Lower leg skin (tissue), 4 donors: ENCODE results near the gene PRTN3. TPM values are rescaled to one million over a fixed set of nuclear protein-coding genes. Genes with fewer than 3 reads are reported as not detected.
"Not testable (repeated sequence)": the region's sequence is repeated elsewhere in the genome, so short reads cannot be mapped to it uniquely, and the experiment has no call there.

Experiments used
- DNase-seq, 2 donors: peaks; one replicate each; pipeline ENCODE4 v3.0.0-alpha.2; 2019; ENCODE audit warnings: low spot score in 2 of 2
- H3K4me3 ChIP-seq: fragments of 200-600 bp; sonication (generic); 2 replicates; pipeline ENCODE4 v1.5.1; 2017; ENCODE audit warnings: mild to moderate bottlenecking, low read depth; ENCODE audit not compliant: poor library complexity, severe bottlenecking
- POLR2A ChIP-seq, 2 donors: fragments of 450-650 bp; IDR thresholded peaks; one replicate each; pipeline ENCODE4 v1.6.1; 2016 to 2017; ENCODE audit warnings: antibody characterized with exemption in 2 of 2, mild to moderate bottlenecking in 1 of 2, moderate library complexity in 1 of 2
- WGBS, 2 donors: methylation state at CpG; one replicate each; pipeline ENCODE4 v1.1.5; 2018; 5-methylcytosine and 5-hydroxymethylcytosine counted together
- intact Hi-C: fragments of 100-400 bp; cut with DNase I; formaldehyde crosslinking; loops from one replicate; pipeline ENCODE4 v1.15.0; 2023; ENCODE audit warnings: low total_unique reads
- total RNA-seq, 4 donors: library from RNA; depleted of rRNA; stranded (reverse); fragments of >200 nt; gene quantifications; one replicate each; pipeline ENCODE4 v1.1.0, GENCODE V29; 2016
- TF ChIP-seq, protein P1 (sequence below), 3 donors: fragments of 450-650 bp; IDR thresholded peaks; one replicate each; pipeline ENCODE4 v1.5.1; 2016; ENCODE audit warnings: antibody characterized with exemption in 3 of 3, mild to moderate bottlenecking in 3 of 3, moderate library complexity in 2 of 3

The PRTN3 gene
- total RNA-seq, 4 donors from 2014 or later: 0.86 TPM; not detected in 3

- intact Hi-C loops: no loop called here
- DNase-seq: no peak
- WGBS, 2 donors: 89 to 92% methylated on average over 48 to 49 of the region's 49 CpGs
- TF ChIP-seq, protein P1, sequence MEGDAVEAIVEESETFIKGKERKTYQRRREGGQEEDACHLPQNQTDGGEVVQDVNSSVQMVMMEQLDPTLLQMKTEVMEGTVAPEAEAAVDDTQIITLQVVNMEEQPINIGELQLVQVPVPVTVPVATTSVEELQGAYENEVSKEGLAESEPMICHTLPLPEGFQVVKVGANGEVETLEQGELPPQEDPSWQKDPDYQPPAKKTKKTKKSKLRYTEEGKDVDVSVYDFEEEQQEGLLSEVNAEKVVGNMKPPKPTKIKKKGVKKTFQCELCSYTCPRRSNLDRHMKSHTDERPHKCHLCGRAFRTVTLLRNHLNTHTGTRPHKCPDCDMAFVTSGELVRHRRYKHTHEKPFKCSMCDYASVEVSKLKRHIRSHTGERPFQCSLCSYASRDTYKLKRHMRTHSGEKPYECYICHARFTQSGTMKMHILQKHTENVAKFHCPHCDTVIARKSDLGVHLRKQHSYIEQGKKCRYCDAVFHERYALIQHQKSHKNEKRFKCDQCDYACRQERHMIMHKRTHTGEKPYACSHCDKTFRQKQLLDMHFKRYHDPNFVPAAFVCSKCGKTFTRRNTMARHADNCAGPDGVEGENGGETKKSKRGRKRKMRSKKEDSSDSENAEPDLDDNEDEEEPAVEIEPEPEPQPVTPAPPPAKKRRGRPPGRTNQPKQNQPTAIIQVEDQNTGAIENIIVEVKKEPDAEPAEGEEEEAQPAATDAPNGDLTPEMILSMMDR (IDR thresholded peaks at IDR 0.05): no peak
- TF ChIP-seq POLR2A (IDR thresholded peaks at IDR 0.05): no peak
- H3K4me3 ChIP-seq: no peak overlapping the region
These were observed 26.4 kb upstream of the PRTN3 start for GRCh38 chr19:814152-815078.

DNA sequence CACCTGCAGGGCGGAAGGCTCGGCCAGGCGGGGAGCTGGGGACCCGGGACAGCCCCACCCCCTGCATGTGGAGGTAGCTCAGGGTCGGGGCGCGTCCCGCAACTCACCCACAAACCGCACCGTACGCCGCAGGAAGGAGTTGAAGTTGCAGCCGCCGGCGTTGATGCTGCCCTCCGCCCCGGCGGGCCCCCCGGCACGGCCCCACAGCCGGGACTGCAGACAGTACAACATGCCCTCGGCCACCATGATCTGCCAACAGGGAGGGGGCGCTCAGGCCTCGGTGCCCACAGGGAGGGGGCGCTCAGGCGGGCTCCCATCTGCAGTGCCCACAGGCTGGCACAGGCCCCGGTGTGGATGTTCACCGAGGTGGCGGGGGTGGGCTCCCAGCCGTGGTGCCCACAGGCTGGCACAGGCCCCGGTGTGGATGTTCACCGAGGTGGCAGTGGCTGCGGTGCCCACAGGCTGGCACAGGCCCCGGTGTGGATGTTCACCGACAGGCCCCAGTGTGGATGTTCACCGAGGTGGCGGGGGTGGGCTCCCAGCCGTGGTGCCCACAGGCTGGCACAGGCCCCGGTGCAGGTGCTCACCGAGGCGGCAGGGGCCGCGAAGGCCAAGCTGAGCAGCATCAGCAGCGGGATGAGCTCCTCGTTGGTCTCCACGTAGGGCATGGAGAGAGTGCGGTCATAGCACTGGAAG lies 25.6 kb upstream of the PRTN3 start:
- TF ChIP-seq POLR2A (IDR thresholded peaks at IDR 0.05): no peak
- TF ChIP-seq, protein P1 (IDR thresholded peaks at IDR 0.05): no peak
- no peak for DNase-seq
- intact Hi-C loops: no loop called here
- WGBS, 2 donors: 90 to 92% methylated on average over 31 to 40 of the region's 47 CpGs
- no peak overlapping the region for H3K4me3 ChIP-seq

GRCh38 chr19:815775-816499 lies 24.9 kb upstream of the PRTN3 start:
- 95 to 96% methylated on average over 13 of the region's 13 CpGs for WGBS, 2 donors
- DNase-seq: no peak
- TF ChIP-seq POLR2A (IDR thresholded peaks at IDR 0.05): no peak
- TF ChIP-seq, protein P1 (IDR thresholded peaks at IDR 0.05): no peak
- intact Hi-C loops: no loop called here
- no peak overlapping the region for H3K4me3 ChIP-seq

GRCh38 chr19:816500-816857 lies 24.3 kb upstream of the PRTN3 start:
- WGBS, 2 donors: 89 to 94% methylated on average over 2 of the region's 2 CpGs
- intact Hi-C loops: no loop called here
- TF ChIP-seq POLR2A (IDR thresholded peaks at IDR 0.05): no peak
- TF ChIP-seq, protein P1 (IDR thresholded peaks at IDR 0.05): no peak
- DNase-seq: no peak
- H3K4me3 ChIP-seq: no peak overlapping the region

DNA sequence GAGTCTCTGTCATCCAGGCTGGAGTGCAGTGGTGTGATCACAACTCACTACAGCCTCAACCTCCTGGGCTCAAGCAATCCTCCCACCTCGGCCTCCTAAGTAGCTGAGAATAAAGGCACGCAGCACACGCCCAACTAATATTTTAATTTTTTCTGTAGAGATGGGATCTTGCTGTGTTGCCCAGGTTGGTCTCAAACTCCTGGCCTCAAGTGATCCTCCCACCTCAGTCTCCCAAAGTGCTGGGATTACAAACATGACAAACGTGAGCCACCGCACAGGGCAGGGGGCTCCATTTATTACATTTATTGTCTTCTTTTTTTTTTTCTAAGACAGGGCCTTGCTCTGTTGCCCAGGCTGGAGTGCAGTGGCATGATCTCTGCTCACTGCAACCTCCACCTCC lies 20.6 kb upstream of the PRTN3 start:
- DNase-seq, intact Hi-C loops, H3K4me3 ChIP-seq: not testable (repeated sequence)
- WGBS, 2 donors: 94 to 95% methylated on average over 5 of the region's 5 CpGs
